ENCODE data around the gene ZNF770.
"Not testable (repeated sequence)": the region's sequence is repeated elsewhere in the genome, so short reads cannot be mapped to it uniquely, and the experiment has no call there.

ZNF770 gene

GRCh38 chr15:34970098-34970643, 17.9 kb downstream of the ZNF770 start:
- H3K36me3 ChIP-seq (ENCODE audit: control insufficient read depth in 2 of 2, insufficient read depth in 1 of 2, low read length in 2 of 2); H3K9me3 ChIP-seq (ENCODE audit: control insufficient read depth, insufficient read depth, low read depth, low read length); H3K27ac ChIP-seq (ENCODE audit: extremely low read depth, low read depth, low read length); H3K4me1 ChIP-seq (ENCODE audit: control insufficient read depth, insufficient read depth, low read length): not testable (repeated sequence)
- peak overlapping the region; percentile 23 for H3K4me3 ChIP-seq (ENCODE audit: low read depth, low read length)
- ChIA-PET POLR2A (interaction anchor here (0.6 to 3.1 kb wide), 10 partner anchors 10 to 1770 kb away, joined by 3 to 51 read pairs (median 5); partner anchors contain the start of gene ZNF770), CTCF (interaction anchor here (0.6 to 1.1 kb wide), 3 partner anchors 15 to 348 kb away, joined by 3 read pairs; partner anchors contain the start of gene ZNF770)

- POLR2A ChIA-PET, result interaction anchor here (0.6 to 3.1 kb wide), 10 partner anchors 11 to 1769 kb away, joined by 3 to 51 read pairs (median 5); partner anchors contain the start of gene ZNF770
- TF ChIP-seq ZNF548 (tag by site-specific recombination; IDR thresholded peaks at IDR 0.05), result no peak
- TF ChIP-seq ZNF600 (tag by site-specific recombination; IDR thresholded peaks at IDR 0.05), result 0 out of 2 replicates have a peak, but pooled peaks have one; percentile 10
- TF ChIP-seq ZEB2 (tag by site-specific recombination; IDR thresholded peaks at IDR 0.05), result no peak
- TF ChIP-seq ZNF23 (tag by site-specific recombination; IDR thresholded peaks at IDR 0.05; ENCODE audit: borderline replicate concordance), result no peak
- TF ChIP-seq ZBTB11 (tag by site-specific recombination; conservative IDR thresholded peaks at IDR 0.05; ENCODE audit: low read depth), result peak; percentile 99
- peak; percentile 72 for TF ChIP-seq CTCF (tag by site-specific recombination; IDR thresholded peaks at IDR 0.05)
- no peak for TF ChIP-seq ZNF121 (tag by site-specific recombination; IDR thresholded peaks at IDR 0.05)
- TF ChIP-seq ZNF843 (tag by site-specific recombination; IDR thresholded peaks at IDR 0.05), result 0 out of 2 replicates have a peak, but pooled peaks have one; percentile 37
- no peak for TF ChIP-seq REPIN1 (tag by site-specific recombination; IDR thresholded peaks at IDR 0.05; ENCODE audit: low read depth)
- peak; percentile 44; the same call in 1 of the 2 replicates for TF ChIP-seq PATZ1 (tag by site-specific recombination; IDR thresholded peaks at IDR 0.05)
- no peak for TF ChIP-seq GLI2 (tag by site-specific recombination; IDR thresholded peaks at IDR 0.05; ENCODE audit: borderline replicate concordance, low read depth)
- TF ChIP-seq ZNF76 (tag by site-specific recombination; IDR thresholded peaks at IDR 0.05; ENCODE audit: borderline replicate concordance, low read depth), result peak; percentile 51; the same call in 1 of the 2 replicates
- 0 out of 2 replicates have a peak, but pooled peaks have one; percentile 28 for TF ChIP-seq ZSCAN30 (tag by site-specific recombination; IDR thresholded peaks at IDR 0.05)
- no peak for TF ChIP-seq PBX3 (CRISPR knock-in tag; IDR thresholded peaks at IDR 0.05)
- TF ChIP-seq ZNF174 (tag by site-specific recombination; IDR thresholded peaks at IDR 0.05), result no peak
- TF ChIP-seq KLF1 (tag by site-specific recombination; IDR thresholded peaks at IDR 0.05), result peak; percentile 30; the same call in 1 of the 2 replicates
- no peak for TF ChIP-seq ZNF24 (tag by site-specific recombination; IDR thresholded peaks at IDR 0.05)
- peak; percentile 54 for TF ChIP-seq ZNF629 (tag by site-specific recombination; IDR thresholded peaks at IDR 0.05)
- TF ChIP-seq ZBTB20 (tag by site-specific recombination; IDR thresholded peaks at IDR 0.05), result peak; percentile 25; the same call in 1 of the 2 replicates
- TF ChIP-seq ZNF10 (tag by site-specific recombination; IDR thresholded peaks at IDR 0.05), result no peak
- TF ChIP-seq ZNF146 (tag by site-specific recombination; IDR thresholded peaks at IDR 0.05), result no peak
- 0 out of 2 replicates have a peak, but pooled peaks have one; percentile 29 for TF ChIP-seq ZNF394 (tag by site-specific recombination; IDR thresholded peaks at IDR 0.05; ENCODE audit: borderline replicate concordance)
- TF ChIP-seq KLF7 (tag by site-specific recombination; IDR thresholded peaks at IDR 0.05; ENCODE audit: borderline replicate concordance), result no peak; the same call in 1 of the 2 replicates
- peak; percentile 43; the same call in 1 of the 2 replicates for TF ChIP-seq SP3 (tag by site-specific recombination; IDR thresholded peaks at IDR 0.05)
Measured at GRCh38 chr15:34969340-34970097, 18.6 kb downstream of the ZNF770 start, which contains the start of gene AQR. TSS of gene AQR (minus strand) at chr15:34969742. CDS start at chr15:34969613, 129 bp downstream.

More at GRCh38 chr15:34969340-34970097, 18.6 kb downstream of the ZNF770 start, which contains the start of gene AQR:
- H3K27ac ChIP-seq (ENCODE audit: extremely low read depth, low read depth, low read length), result peak within 1 kb of the TSS; percentile 10
- CTCF ChIA-PET, result interaction anchor here (0.6 to 1.1 kb wide), 4 partner anchors 16 to 1944 kb away, joined by 3 read pairs; partner anchors contain the start of gene ZNF770
- no peaks in the 10 kb centered on the region for H3K9me3 ChIP-seq (ENCODE audit: control insufficient read depth, insufficient read depth, low read depth, low read length)
- H3K4me1 ChIP-seq (ENCODE audit: control insufficient read depth, insufficient read depth, low read length), result no peaks in the 10 kb centered on the region
- H3K4me3 ChIP-seq (ENCODE audit: low read depth, low read length), result peak within 1 kb of the TSS; percentile 97
- H3K36me3 ChIP-seq (ENCODE audit: control insufficient read depth in 2 of 2, insufficient read depth in 1 of 2, low read length in 2 of 2), result peaks cover 0 to 4% of the 10 kb centered on the region in 2 experiments; a peak in 1 of 3 replicates
